SK-N-SH treated with all-trans-retinoic acid at 6 μM for 48 hours (cell line): Measurements from ENCODE around the gene PLPP7.

Experiments
- ATAC-seq: fragments of 200-7000 bp; cut with Tn5 transposase; 3 replicates; pipeline ENCODE4 v1.9.1; 2020; ENCODE audit warnings: mild to moderate bottlenecking, moderate library complexity
- ARNTL ChIP-seq: fragments of 450-650 bp; formaldehyde crosslinking; IDR thresholded peaks from 2 replicates; pipeline ENCODE4 v1.5.0; 2020; ENCODE audit warnings: low read depth, mild to moderate bottlenecking, moderate library complexity, borderline replicate concordance
- BACH2 ChIP-seq: fragments of 250-450 bp; sonication (Bioruptor Pico); IDR thresholded peaks from 2 replicates; pipeline ENCODE4 v1.9.0; 2021; ENCODE audit warnings: mild to moderate bottlenecking, borderline replicate concordance
- CREB5 ChIP-seq: fragments of 250-450 bp; sonication (Bioruptor Pico); IDR thresholded peaks from 2 replicates; pipeline ENCODE4 v1.5.1; 2020; ENCODE audit warnings: low read depth, mild to moderate bottlenecking, moderate library complexity
- CSDC2 ChIP-seq: fragments of 250-450 bp; sonication (Bioruptor Pico); IDR thresholded peaks from 2 replicates; pipeline ENCODE4 v1.5.0; 2020; ENCODE audit warnings: mild to moderate bottlenecking, moderate library complexity
- CSRNP3 ChIP-seq: fragments of 250-450 bp; sonication (Bioruptor Pico); IDR thresholded peaks from 2 replicates; pipeline ENCODE4 v1.5.1; 2021; ENCODE audit warnings: mild to moderate bottlenecking, moderate library complexity
- ESRRG ChIP-seq: fragments of 250-450 bp; sonication (Bioruptor Pico); IDR thresholded peaks from 2 replicates; pipeline ENCODE4 v1.6.1; 2021; ENCODE audit warnings: mild to moderate bottlenecking
- ISL1 ChIP-seq: fragments of 250-450 bp; sonication (Bioruptor Pico); IDR thresholded peaks from 2 replicates; pipeline ENCODE4 v2.1.2; 2022; ENCODE audit warnings: mild to moderate bottlenecking, moderate library complexity
- OSR1 ChIP-seq: fragments of 250-450 bp; sonication (Bioruptor Pico); IDR thresholded peaks from 2 replicates; pipeline ENCODE4 v1.8.0; 2022; ENCODE audit warnings: moderate library complexity, mild to moderate bottlenecking, inconsistent platforms
- PATZ1 ChIP-seq: fragments of 250-450 bp; sonication (Bioruptor Pico); IDR thresholded peaks from 2 replicates; pipeline ENCODE4 v1.8.0; 2020; ENCODE audit warnings: mild to moderate bottlenecking, moderate library complexity, borderline replicate concordance
- POU6F1 ChIP-seq: fragments of 250-450 bp; sonication (Bioruptor Pico); IDR thresholded peaks from 2 replicates; pipeline ENCODE4 v1.8.0; 2021; ENCODE audit warnings: low read depth, mild to moderate bottlenecking, moderate library complexity, borderline replicate concordance
- PPARA ChIP-seq: fragments of 250-450 bp; sonication (Bioruptor Pico); IDR thresholded peaks from 2 replicates; pipeline ENCODE4 v1.5.0; 2020; ENCODE audit warnings: mild to moderate bottlenecking, borderline replicate concordance
- TOX ChIP-seq: fragments of 250-450 bp; sonication (Bioruptor Pico); IDR thresholded peaks from 2 replicates; pipeline ENCODE4 v1.8.0; 2021; ENCODE audit warnings: mild to moderate bottlenecking, moderate library complexity, borderline replicate concordance
- ZFP3 ChIP-seq: fragments of 250-450 bp; sonication (Bioruptor Pico); IDR thresholded peaks from 2 replicates; pipeline ENCODE4 v1.5.0; 2020; ENCODE audit warnings: mild to moderate bottlenecking, moderate library complexity
- ZFP30 ChIP-seq: fragments of 450-650 bp; formaldehyde crosslinking; IDR thresholded peaks from 2 replicates; pipeline ENCODE4 v1.5.0; 2022; ENCODE audit warnings: mild to moderate bottlenecking, moderate library complexity
- ZNF565 ChIP-seq: fragments of 450-650 bp; formaldehyde crosslinking; conservative IDR thresholded peaks from 2 replicates; pipeline ENCODE4 v1.5.0; 2020; ENCODE audit warnings: low read depth, mild to moderate bottlenecking, moderate library complexity
- ZNF70 ChIP-seq: fragments of 450-650 bp; formaldehyde crosslinking; IDR thresholded peaks from 2 replicates; pipeline ENCODE4 v1.5.0; 2020; ENCODE audit warnings: mild to moderate bottlenecking, moderate library complexity

Gene PLPP7

GRCh38 chr9:131271506-131271931, 18.0 kb upstream of the PLPP7 start:
- ATAC-seq, result no peak
- TF ChIP-seq PATZ1 (CRISPR knock-in tag) (no peak), ISL1 (CRISPR knock-in tag) (no peak)

- no peak for TF ChIP-seq PATZ1 (CRISPR knock-in tag)
- no peak for TF ChIP-seq TOX (CRISPR knock-in tag)
- ATAC-seq, result no peak
Observed at GRCh38 chr9:131272212-131272611, 17.3 kb upstream of the PLPP7 start.

GRCh38 chr9:131273146-131273855, 16.2 kb upstream of the PLPP7 start:
- no peak for TF ChIP-seq ESRRG
- TF ChIP-seq CSDC2, result no peak
- no peak for TF ChIP-seq ARNTL (CRISPR knock-in tag)
- no peak for TF ChIP-seq CSRNP3 (CRISPR knock-in tag)
- no peak for TF ChIP-seq OSR1
- no peak for TF ChIP-seq ZFP30 (CRISPR knock-in tag)
- TF ChIP-seq POU6F1 (CRISPR knock-in tag), result no peak
- no peak for ATAC-seq

- ATAC-seq, result no peak
- TF ChIP-seq ZNF565 (CRISPR knock-in tag) (no peak), ARNTL (CRISPR knock-in tag) (no peak), CSDC2 (no peak), PATZ1 (CRISPR knock-in tag) (no peak), CSRNP3 (CRISPR knock-in tag) (no peak), ZFP3 (CRISPR knock-in tag) (no peak), ZFP30 (CRISPR knock-in tag) (no peak), TOX (CRISPR knock-in tag) (no peak), BACH2 (no peak), CREB5 (CRISPR knock-in tag) (no peak), ZNF70 (CRISPR knock-in tag) (no peak), PPARA (no peak)
- TF ChIP-seq, all 23 proteins: peak for 0
Observed at GRCh38 chr9:131273856-131274673, 15.5 kb upstream of the PLPP7 start.
